HuH-7 (cell line): Measurements from ENCODE around the gene BANP.
"Not testable (repeated sequence)": the region's sequence is repeated elsewhere in the genome, so short reads cannot be mapped to it uniquely, and the experiment has no call there.

ENCODE experiments used
- DNase-seq: peaks from one replicate; pipeline ENCODE4 v3.0.0; 2011; ENCODE audit warnings: low spot score

Gene BANP

GRCh38 chr16:87927195-87927562, 24.1 kb upstream of the BANP start:
- DNase-seq, result peak; percentile 54

GRCh38 chr16:87929986-87930385, 21.2 kb upstream of the BANP start:
- DNase-seq, result no peak

GRCh38 chr16:87930456-87930855, 20.8 kb upstream of the BANP start:
- DNase-seq, result peak; percentile 74

- no peak for DNase-seq
These were observed 19.7 kb upstream of the BANP start for GRCh38 chr16:87931504-87931903.

- not testable (repeated sequence) for DNase-seq
These were observed 18.6 kb upstream of the BANP start for GRCh38 chr16:87932475-87933139.

GRCh38 chr16:87933140-87933495, 18.1 kb upstream of the BANP start:
- DNase-seq, result no peak

- DNase-seq, result not testable (repeated sequence)
These were observed 16.3 kb upstream of the BANP start for GRCh38 chr16:87934752-87935425.

- not testable (repeated sequence) for DNase-seq
These were observed 15.2 kb upstream of the BANP start for GRCh38 chr16:87936016-87936374.

- peak; percentile 66 for DNase-seq
These were observed 14.6 kb upstream of the BANP start, which contains the start of gene CA5A for GRCh38 chr16:87936375-87937230. CA5A (minus strand) TSS chr16:87936529; CDS start chr16:87936450, 79 bp downstream.

- DNase-seq, result not testable (repeated sequence)
These were observed 14.0 kb upstream of the BANP start for GRCh38 chr16:87937231-87937542.

GRCh38 chr16:87938412-87938949, 12.8 kb upstream of the BANP start:
- no peak for DNase-seq

- no peak for DNase-seq
These were observed 11.4 kb upstream of the BANP start for GRCh38 chr16:87939562-87940423.

GRCh38 chr16:87942680-87943079, 8.6 kb upstream of the BANP start:
- DNase-seq, result no peak

- DNase-seq, result no peak
These were observed 5.7 kb upstream of the BANP start for GRCh38 chr16:87945351-87946042.

GRCh38 chr16:87946596-87947347, 4.5 kb upstream of the BANP start:
- no peak for DNase-seq

- no peak for DNase-seq
These were observed 3.7 kb upstream of the BANP start for GRCh38 chr16:87947356-87948118.

GRCh38 chr16:87948119-87948545, 3.1 kb upstream of the BANP start:
- no peak for DNase-seq

- no peak for DNase-seq
These were observed 2.5 kb upstream of the BANP start for GRCh38 chr16:87948735-87949070.

- peak; percentile 52 for DNase-seq
These were observed 2.0 kb upstream of the BANP start for GRCh38 chr16:87949071-87949744.
